Tibial nerve (tissue), 4 donors: Measurements from ENCODE around the gene CPXM1.
"Not testable (repeated sequence)": the region's sequence is repeated elsewhere in the genome, so short reads cannot be mapped to it uniquely, and the experiment has no call there.

Experiments
- CTCF ChIP-seq, 5 experiments: fragments of 200-600 bp in 3 of 5; fragments of 450-650 bp in 2 of 5; sonication (generic) in 3 of 5; IDR thresholded peaks; one replicate each; pipeline ENCODE4 v1.5.1; 2016 to 2019; ENCODE audit warnings: antibody characterized with exemption in 5 of 5, mild to moderate bottlenecking in 3 of 5, moderate library complexity in 2 of 5
- EP300 ChIP-seq, 2 donors: sonication (generic); formaldehyde crosslinking; IDR thresholded peaks; one replicate each; pipeline ENCODE4 v1.6.1; 2017; ENCODE audit warnings: antibody characterized with exemption in 2 of 2, mild to moderate bottlenecking in 1 of 2
- POLR2A ChIP-seq, 2 donors: fragments of 450-650 bp; IDR thresholded peaks; one replicate each; pipeline ENCODE4 v1.6.1; 2017; ENCODE audit warnings: antibody characterized with exemption in 2 of 2, mild to moderate bottlenecking in 2 of 2, moderate library complexity in 2 of 2

- TF ChIP-seq CTCF, EP300, POLR2A (IDR thresholded peaks at IDR 0.05): not testable (repeated sequence)
These were observed 7.5 kb upstream of the CPXM1 start for GRCh38 chr20:2807929-2808328.
